H1 (cell line): ENCODE measurements around the gene TMEM145. TPM values are rescaled to one million over a fixed set of nuclear protein-coding genes. Genes with fewer than 3 reads are reported as not detected.

Experiments used
- BACH1 ChIP-seq: IDR thresholded peaks from 2 replicates; pipeline ENCODE4 v1.6.1; 2012; ENCODE audit warnings: low read length, improper control_type of control experiment
- CBX5 ChIP-seq: fragments of 300-800, 300-1000 bp; sonication (generic); IDR thresholded peaks from 2 replicates; pipeline ENCODE4 v1.7.1; 2016; ENCODE audit warnings: antibody characterized with exemption, low read length, low read depth
- POLR2A ChIP-seq, 2 experiments: IDR thresholded peaks; 1 replicate in 1 of 2; 2 replicates in 1 of 2; pipeline ENCODE4 v1.6.1; 2011; ENCODE audit warnings: low read depth in 2 of 2, low read length in 2 of 2, mild to moderate bottlenecking in 2 of 2; ENCODE audit errors: control extremely low read depth in 1 of 2
- SP2 ChIP-seq: IDR thresholded peaks from 2 replicates; pipeline ENCODE4 v1.6.1; 2012; ENCODE audit warnings: mild to moderate bottlenecking, low read length, inconsistent platforms
- polyA plus RNA-seq, 7 experiments: library from polyadenylated mRNA; depleted of rRNA in 3 of 7; stranded (reverse) in 5 of 7; unstranded in 2 of 7; fragments of >200 nt in 5 of 7; fragments of 200-250 nt in 2 of 7; gene quantifications; 1 replicate in 5 of 7; 2 replicates in 1 of 7; 4 replicates in 1 of 7; pipeline versions ENCODE4 v1.2.1 to v1.2.3, GENCODE V29; 2011 to 2013; ENCODE audit warnings: missing spikeins in 2 of 7, mixed read lengths in 2 of 7
- total RNA-seq: library from RNA; stranded (reverse); fragmentation: NEBNext Ultra II Directional; extraction: Animal tissue kit (Norgen Biotek cat#: 25700); gene quantifications from 2 replicates; pipeline ENCODE4 v1.2.1, GENCODE V29; 2021

Gene TMEM145
- total and polyA plus RNA-seq, 2 of the 8 experiments (the other 6 are each of a cell fraction or from before 2014, with no cell fraction given): 2.3 to 4.7 TPM

- TF ChIP-seq CBX5 (no peak), BACH1 (no peak), SP2 (no peak), POLR2A (IDR thresholded peaks at IDR 0.05; ENCODE audit: control extremely low read depth in 1 of 2, low read depth in 2 of 2, low read length in 2 of 2) (no peak)
Measured at GRCh38 chr19:42303876-42304275, 9.2 kb upstream of the TMEM145 start (continued).
